K562 (cell line): ENCODE data around the gene IL10RB. TPM values are rescaled to one million over a fixed set of nuclear protein-coding genes. Genes with fewer than 3 reads are reported as not detected.
A peak's percentile ranks its signal among the peaks of the same experiment; 100 is the strongest.

ENCODE experiments used
- ZNF445 ChIP-seq: fragments of 250-450 bp; sonication (Bioruptor Pico); IDR thresholded peaks from 2 replicates; pipeline ENCODE4 v1.4.0; 2020; ENCODE audit warnings: low read depth, mild to moderate bottlenecking, moderate library complexity
- ZSCAN29 ChIP-seq: fragments of 450-650 bp; IDR thresholded peaks from 2 replicates; pipeline ENCODE4 v1.6.1; 2017
- polyA plus RNA-seq, 8 experiments: library from polyadenylated mRNA; depleted of rRNA in 4 of 8; stranded (reverse) in 5 of 8; unstranded in 3 of 8; fragments of >200 nt; fragmentation: Nextera tagmentation in 2 of 8; fragmentation: Illumina TruSeq in 1 of 8; extraction: Ambion mirVana in 2 of 8; extraction: Trizol in 1 of 8; gene quantifications; 2 replicates each; pipeline versions ENCODE4 v1.2.1 to v1.2.3, GENCODE V29; 2011 to 2014; ENCODE audit warnings: inconsistent platforms in 1 of 8, missing spikeins in 1 of 8
- total RNA-seq, 7 experiments: library from RNA; depleted of rRNA in 6 of 7; stranded (reverse); fragments of >200 nt in 6 of 7; fragmentation: Illumina TruSeq in 2 of 7; extraction: Trizol in 2 of 7; gene quantifications; 2 replicates each; pipeline versions ENCODE4 v1.2.1 to v1.2.3, GENCODE V29; 2011 to 2021; ENCODE audit warnings: low replicate concordance in 1 of 7
- TF ChIP-seq, protein P1 (sequence below): fragments of 450-650 bp; IDR thresholded peaks from 2 replicates; pipeline ENCODE4 v1.6.1; 2016; ENCODE audit warnings: mild to moderate bottlenecking, moderate library complexity
- TF ChIP-seq, protein P2 (sequence below): fragments of 200-600 bp; sonication (generic); IDR thresholded peaks from one replicate; pipeline ENCODE4 v1.6.1; 2012; ENCODE audit warnings: mild to moderate bottlenecking, low read depth, low read length, inconsistent platforms

The IL10RB gene
- total and polyA plus RNA-seq, 9 of the 15 experiments (the other 6 are each of a cell fraction or from before 2014, with no cell fraction given): 10.9 to 33.8 (median 23.0) TPM

DNA sequence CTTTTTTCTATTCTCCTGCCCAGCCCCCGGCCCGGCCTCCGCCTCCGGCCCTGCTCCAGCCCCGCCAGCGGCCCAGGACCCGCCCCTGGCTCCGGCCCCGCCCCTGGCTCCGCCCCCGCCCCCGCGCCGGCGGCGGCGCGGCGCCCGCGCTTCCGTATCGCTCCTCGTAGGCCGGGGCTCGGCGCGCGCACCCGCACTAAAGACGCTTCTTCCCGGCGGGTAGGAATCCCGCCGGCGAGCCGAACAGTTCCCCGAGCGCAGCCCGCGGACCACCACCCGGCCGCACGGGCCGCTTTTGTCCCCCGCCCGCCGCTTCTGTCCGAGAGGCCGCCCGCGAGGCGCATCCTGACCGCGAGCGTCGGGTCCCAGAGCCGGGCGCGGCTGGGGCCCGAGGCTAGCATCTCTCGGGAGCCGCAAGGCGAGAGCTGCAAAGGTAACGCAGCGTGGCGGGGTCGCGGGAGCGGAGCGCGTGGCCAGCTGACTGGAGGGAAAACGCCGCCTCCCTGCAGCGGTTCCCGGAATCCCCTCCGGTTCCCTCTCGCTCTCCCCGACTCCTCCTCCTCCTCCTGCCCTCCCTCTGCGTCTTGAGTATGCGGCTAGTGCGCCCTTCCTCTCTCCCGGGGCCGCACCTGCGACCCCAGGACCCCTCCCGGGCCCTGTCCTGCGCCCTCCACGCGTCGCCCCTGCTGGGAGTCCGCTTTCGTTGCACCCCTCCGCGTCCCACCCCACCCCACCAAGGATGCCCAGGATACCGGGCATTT lies 36.2 kb upstream of the IL10RB start, which contains the start of gene IFNAR2 (continued):
- TF ChIP-seq, protein P1, sequence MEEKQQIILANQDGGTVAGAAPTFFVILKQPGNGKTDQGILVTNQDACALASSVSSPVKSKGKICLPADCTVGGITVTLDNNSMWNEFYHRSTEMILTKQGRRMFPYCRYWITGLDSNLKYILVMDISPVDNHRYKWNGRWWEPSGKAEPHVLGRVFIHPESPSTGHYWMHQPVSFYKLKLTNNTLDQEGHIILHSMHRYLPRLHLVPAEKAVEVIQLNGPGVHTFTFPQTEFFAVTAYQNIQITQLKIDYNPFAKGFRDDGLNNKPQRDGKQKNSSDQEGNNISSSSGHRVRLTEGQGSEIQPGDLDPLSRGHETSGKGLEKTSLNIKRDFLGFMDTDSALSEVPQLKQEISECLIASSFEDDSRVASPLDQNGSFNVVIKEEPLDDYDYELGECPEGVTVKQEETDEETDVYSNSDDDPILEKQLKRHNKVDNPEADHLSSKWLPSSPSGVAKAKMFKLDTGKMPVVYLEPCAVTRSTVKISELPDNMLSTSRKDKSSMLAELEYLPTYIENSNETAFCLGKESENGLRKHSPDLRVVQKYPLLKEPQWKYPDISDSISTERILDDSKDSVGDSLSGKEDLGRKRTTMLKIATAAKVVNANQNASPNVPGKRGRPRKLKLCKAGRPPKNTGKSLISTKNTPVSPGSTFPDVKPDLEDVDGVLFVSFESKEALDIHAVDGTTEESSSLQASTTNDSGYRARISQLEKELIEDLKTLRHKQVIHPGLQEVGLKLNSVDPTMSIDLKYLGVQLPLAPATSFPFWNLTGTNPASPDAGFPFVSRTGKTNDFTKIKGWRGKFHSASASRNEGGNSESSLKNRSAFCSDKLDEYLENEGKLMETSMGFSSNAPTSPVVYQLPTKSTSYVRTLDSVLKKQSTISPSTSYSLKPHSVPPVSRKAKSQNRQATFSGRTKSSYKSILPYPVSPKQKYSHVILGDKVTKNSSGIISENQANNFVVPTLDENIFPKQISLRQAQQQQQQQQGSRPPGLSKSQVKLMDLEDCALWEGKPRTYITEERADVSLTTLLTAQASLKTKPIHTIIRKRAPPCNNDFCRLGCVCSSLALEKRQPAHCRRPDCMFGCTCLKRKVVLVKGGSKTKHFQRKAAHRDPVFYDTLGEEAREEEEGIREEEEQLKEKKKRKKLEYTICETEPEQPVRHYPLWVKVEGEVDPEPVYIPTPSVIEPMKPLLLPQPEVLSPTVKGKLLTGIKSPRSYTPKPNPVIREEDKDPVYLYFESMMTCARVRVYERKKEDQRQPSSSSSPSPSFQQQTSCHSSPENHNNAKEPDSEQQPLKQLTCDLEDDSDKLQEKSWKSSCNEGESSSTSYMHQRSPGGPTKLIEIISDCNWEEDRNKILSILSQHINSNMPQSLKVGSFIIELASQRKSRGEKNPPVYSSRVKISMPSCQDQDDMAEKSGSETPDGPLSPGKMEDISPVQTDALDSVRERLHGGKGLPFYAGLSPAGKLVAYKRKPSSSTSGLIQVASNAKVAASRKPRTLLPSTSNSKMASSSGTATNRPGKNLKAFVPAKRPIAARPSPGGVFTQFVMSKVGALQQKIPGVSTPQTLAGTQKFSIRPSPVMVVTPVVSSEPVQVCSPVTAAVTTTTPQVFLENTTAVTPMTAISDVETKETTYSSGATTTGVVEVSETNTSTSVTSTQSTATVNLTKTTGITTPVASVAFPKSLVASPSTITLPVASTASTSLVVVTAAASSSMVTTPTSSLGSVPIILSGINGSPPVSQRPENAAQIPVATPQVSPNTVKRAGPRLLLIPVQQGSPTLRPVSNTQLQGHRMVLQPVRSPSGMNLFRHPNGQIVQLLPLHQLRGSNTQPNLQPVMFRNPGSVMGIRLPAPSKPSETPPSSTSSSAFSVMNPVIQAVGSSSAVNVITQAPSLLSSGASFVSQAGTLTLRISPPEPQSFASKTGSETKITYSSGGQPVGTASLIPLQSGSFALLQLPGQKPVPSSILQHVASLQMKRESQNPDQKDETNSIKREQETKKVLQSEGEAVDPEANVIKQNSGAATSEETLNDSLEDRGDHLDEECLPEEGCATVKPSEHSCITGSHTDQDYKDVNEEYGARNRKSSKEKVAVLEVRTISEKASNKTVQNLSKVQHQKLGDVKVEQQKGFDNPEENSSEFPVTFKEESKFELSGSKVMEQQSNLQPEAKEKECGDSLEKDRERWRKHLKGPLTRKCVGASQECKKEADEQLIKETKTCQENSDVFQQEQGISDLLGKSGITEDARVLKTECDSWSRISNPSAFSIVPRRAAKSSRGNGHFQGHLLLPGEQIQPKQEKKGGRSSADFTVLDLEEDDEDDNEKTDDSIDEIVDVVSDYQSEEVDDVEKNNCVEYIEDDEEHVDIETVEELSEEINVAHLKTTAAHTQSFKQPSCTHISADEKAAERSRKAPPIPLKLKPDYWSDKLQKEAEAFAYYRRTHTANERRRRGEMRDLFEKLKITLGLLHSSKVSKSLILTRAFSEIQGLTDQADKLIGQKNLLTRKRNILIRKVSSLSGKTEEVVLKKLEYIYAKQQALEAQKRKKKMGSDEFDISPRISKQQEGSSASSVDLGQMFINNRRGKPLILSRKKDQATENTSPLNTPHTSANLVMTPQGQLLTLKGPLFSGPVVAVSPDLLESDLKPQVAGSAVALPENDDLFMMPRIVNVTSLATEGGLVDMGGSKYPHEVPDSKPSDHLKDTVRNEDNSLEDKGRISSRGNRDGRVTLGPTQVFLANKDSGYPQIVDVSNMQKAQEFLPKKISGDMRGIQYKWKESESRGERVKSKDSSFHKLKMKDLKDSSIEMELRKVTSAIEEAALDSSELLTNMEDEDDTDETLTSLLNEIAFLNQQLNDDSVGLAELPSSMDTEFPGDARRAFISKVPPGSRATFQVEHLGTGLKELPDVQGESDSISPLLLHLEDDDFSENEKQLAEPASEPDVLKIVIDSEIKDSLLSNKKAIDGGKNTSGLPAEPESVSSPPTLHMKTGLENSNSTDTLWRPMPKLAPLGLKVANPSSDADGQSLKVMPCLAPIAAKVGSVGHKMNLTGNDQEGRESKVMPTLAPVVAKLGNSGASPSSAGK: peak; percentile 64
- no peak for TF ChIP-seq ZSCAN29
- TF ChIP-seq, protein P2, sequence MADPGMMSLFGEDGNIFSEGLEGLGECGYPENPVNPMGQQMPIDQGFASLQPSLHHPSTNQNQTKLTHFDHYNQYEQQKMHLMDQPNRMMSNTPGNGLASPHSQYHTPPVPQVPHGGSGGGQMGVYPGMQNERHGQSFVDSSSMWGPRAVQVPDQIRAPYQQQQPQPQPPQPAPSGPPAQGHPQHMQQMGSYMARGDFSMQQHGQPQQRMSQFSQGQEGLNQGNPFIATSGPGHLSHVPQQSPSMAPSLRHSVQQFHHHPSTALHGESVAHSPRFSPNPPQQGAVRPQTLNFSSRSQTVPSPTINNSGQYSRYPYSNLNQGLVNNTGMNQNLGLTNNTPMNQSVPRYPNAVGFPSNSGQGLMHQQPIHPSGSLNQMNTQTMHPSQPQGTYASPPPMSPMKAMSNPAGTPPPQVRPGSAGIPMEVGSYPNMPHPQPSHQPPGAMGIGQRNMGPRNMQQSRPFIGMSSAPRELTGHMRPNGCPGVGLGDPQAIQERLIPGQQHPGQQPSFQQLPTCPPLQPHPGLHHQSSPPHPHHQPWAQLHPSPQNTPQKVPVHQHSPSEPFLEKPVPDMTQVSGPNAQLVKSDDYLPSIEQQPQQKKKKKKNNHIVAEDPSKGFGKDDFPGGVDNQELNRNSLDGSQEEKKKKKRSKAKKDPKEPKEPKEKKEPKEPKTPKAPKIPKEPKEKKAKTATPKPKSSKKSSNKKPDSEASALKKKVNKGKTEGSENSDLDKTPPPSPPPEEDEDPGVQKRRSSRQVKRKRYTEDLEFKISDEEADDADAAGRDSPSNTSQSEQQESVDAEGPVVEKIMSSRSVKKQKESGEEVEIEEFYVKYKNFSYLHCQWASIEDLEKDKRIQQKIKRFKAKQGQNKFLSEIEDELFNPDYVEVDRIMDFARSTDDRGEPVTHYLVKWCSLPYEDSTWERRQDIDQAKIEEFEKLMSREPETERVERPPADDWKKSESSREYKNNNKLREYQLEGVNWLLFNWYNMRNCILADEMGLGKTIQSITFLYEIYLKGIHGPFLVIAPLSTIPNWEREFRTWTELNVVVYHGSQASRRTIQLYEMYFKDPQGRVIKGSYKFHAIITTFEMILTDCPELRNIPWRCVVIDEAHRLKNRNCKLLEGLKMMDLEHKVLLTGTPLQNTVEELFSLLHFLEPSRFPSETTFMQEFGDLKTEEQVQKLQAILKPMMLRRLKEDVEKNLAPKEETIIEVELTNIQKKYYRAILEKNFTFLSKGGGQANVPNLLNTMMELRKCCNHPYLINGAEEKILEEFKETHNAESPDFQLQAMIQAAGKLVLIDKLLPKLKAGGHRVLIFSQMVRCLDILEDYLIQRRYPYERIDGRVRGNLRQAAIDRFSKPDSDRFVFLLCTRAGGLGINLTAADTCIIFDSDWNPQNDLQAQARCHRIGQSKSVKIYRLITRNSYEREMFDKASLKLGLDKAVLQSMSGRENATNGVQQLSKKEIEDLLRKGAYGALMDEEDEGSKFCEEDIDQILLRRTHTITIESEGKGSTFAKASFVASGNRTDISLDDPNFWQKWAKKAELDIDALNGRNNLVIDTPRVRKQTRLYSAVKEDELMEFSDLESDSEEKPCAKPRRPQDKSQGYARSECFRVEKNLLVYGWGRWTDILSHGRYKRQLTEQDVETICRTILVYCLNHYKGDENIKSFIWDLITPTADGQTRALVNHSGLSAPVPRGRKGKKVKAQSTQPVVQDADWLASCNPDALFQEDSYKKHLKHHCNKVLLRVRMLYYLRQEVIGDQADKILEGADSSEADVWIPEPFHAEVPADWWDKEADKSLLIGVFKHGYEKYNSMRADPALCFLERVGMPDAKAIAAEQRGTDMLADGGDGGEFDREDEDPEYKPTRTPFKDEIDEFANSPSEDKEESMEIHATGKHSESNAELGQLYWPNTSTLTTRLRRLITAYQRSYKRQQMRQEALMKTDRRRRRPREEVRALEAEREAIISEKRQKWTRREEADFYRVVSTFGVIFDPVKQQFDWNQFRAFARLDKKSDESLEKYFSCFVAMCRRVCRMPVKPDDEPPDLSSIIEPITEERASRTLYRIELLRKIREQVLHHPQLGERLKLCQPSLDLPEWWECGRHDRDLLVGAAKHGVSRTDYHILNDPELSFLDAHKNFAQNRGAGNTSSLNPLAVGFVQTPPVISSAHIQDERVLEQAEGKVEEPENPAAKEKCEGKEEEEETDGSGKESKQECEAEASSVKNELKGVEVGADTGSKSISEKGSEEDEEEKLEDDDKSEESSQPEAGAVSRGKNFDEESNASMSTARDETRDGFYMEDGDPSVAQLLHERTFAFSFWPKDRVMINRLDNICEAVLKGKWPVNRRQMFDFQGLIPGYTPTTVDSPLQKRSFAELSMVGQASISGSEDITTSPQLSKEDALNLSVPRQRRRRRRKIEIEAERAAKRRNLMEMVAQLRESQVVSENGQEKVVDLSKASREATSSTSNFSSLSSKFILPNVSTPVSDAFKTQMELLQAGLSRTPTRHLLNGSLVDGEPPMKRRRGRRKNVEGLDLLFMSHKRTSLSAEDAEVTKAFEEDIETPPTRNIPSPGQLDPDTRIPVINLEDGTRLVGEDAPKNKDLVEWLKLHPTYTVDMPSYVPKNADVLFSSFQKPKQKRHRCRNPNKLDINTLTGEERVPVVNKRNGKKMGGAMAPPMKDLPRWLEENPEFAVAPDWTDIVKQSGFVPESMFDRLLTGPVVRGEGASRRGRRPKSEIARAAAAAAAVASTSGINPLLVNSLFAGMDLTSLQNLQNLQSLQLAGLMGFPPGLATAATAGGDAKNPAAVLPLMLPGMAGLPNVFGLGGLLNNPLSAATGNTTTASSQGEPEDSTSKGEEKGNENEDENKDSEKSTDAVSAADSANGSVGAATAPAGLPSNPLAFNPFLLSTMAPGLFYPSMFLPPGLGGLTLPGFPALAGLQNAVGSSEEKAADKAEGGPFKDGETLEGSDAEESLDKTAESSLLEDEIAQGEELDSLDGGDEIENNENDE: no peak
- TF ChIP-seq ZNF445: no peak
